ENCODE data around the gene LCLAT1.

Gene LCLAT1

GRCh38 chr2:30655660-30656059, 208.6 kb downstream of the LCLAT1 start:
- H3K4me3 ChIP-seq (ENCODE audit: low read depth in 1 of 2, low read length in 1 of 2) = no peak overlapping the region
- no peaks in the 10 kb centered on the region for H3K27me3 ChIP-seq
- TF ChIP-seq CTCF (IDR thresholded peaks at IDR 0.05) = no peak
- peaks cover 0 to 5% of the 10 kb centered on the region in 2 experiments for H3K4me1 ChIP-seq (ENCODE audit: control insufficient read depth in 1 of 2, insufficient read depth in 1 of 2, low read depth in 1 of 2, low read length in 1 of 2)
- H3K9me3 ChIP-seq = no peaks in the 10 kb centered on the region
- no peak overlapping the region for H3K27ac ChIP-seq
- no peaks in the 10 kb centered on the region for H3K36me3 ChIP-seq

GRCh38 chr2:30656079-30656478, 209.0 kb downstream of the LCLAT1 start:
- peaks cover 0 to 5% of the 10 kb centered on the region in 2 experiments for H3K4me1 ChIP-seq (ENCODE audit: control insufficient read depth in 1 of 2, insufficient read depth in 1 of 2, low read depth in 1 of 2, low read length in 1 of 2)
- no peak for TF ChIP-seq CTCF (IDR thresholded peaks at IDR 0.05)
- H3K27ac ChIP-seq = no peak overlapping the region
- no peaks in the 10 kb centered on the region for H3K9me3 ChIP-seq
- H3K4me3 ChIP-seq (ENCODE audit: low read depth in 1 of 2, low read length in 1 of 2) = no peak overlapping the region
- H3K36me3 ChIP-seq = no peaks in the 10 kb centered on the region
- H3K27me3 ChIP-seq = no peaks in the 10 kb centered on the region

- no peak for TF ChIP-seq CTCF (IDR thresholded peaks at IDR 0.05)
- Histone ChIP-seq H3K4me3 (ENCODE audit: low read depth in 1 of 2, low read length in 1 of 2) (no peak overlapping the region), H3K9me3 (no peaks in the 10 kb centered on the region), H3K4me1 (ENCODE audit: control insufficient read depth in 1 of 2, insufficient read depth in 1 of 2, low read depth in 1 of 2, low read length in 1 of 2) (peaks cover 0 to 5% of the 10 kb centered on the region in 2 experiments), H3K27ac (no peak overlapping the region), H3K36me3 (no peaks in the 10 kb centered on the region), H3K27me3 (no peaks in the 10 kb centered on the region)
Observed at GRCh38 chr2:30661173-30662107, 214.4 kb downstream of the LCLAT1 start.

- no peak for TF ChIP-seq CTCF (IDR thresholded peaks at IDR 0.05)
- H3K4me1 ChIP-seq (ENCODE audit: control insufficient read depth in 1 of 2, insufficient read depth in 1 of 2, low read depth in 1 of 2, low read length in 1 of 2) = peaks cover 0 to 9% of the 10 kb centered on the region in 2 experiments
- H3K27ac ChIP-seq = no peak overlapping the region
- no peaks in the 10 kb centered on the region for H3K9me3 ChIP-seq
- H3K4me3 ChIP-seq (ENCODE audit: low read depth in 1 of 2, low read length in 1 of 2) = no peak overlapping the region
- no peaks in the 10 kb centered on the region for H3K36me3 ChIP-seq
- no peaks in the 10 kb centered on the region for H3K27me3 ChIP-seq
Observed at GRCh38 chr2:30662268-30663131, 215.5 kb downstream of the LCLAT1 start.

- H3K4me1 ChIP-seq (ENCODE audit: control insufficient read depth in 1 of 2, insufficient read depth in 1 of 2, low read depth in 1 of 2, low read length in 1 of 2) = peaks cover 0 to 9% of the 10 kb centered on the region in 2 experiments
- H3K27me3 ChIP-seq = no peaks in the 10 kb centered on the region
- H3K27ac ChIP-seq = no peak overlapping the region
- H3K4me3 ChIP-seq (ENCODE audit: low read depth in 1 of 2, low read length in 1 of 2) = no peak overlapping the region
- no peaks in the 10 kb centered on the region for H3K9me3 ChIP-seq
- H3K36me3 ChIP-seq = no peaks in the 10 kb centered on the region
- TF ChIP-seq CTCF (IDR thresholded peaks at IDR 0.05) = no peak
Observed at GRCh38 chr2:30663321-30663720, 216.3 kb downstream of the LCLAT1 start.
